ENCODE results near the gene SMC2.

The SMC2 gene

DNA sequence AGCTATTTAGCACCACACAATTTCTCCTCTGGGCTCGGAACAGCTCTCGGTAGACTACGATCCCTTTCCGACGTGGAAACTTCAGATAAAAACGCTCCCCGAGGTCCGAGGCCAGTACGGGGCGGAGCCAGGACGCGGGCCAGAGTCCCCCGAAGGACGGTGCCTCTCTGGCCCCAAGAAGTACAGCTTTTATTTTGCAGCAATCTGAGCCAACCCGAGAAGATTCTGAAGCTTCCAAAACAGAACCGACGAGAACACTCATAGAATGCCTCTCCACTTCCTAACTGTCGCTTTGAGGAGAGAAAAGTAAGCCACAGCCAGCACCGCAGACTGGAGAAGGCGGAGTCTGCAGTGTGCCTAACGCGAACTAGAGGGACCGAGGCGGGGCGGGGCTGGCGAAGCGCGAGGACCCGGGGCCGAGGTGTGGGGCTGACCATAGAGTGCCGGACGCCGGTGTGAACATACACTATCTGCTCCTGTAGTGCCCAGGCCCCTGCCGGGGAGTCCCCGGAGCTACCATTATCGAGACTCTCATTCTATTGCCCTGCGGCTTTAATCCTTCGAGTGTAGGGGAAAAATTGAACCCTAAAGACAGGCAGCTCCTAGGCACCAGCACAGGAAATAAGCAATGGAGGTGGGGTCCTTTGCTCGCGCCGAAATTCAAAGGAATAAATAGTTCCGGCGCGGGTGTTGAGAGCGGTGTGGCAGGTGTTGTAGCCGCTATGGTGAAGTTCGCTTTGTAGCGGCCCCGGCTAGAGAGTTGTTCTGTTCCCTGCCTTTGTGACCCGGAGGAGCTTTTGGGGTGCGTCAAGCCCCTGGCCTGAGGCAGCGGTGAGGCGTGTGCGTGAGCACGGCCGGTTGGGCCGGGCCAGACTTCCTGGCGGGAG is at the start of gene SMC2:
Gene SMC2 (plus strand): TSS at position 663 of the 887 bp plus-strand sequence. CDS start 1,076 bp downstream, outside the sequence.
- DNase-seq, result peak; percentile 95

DNA sequence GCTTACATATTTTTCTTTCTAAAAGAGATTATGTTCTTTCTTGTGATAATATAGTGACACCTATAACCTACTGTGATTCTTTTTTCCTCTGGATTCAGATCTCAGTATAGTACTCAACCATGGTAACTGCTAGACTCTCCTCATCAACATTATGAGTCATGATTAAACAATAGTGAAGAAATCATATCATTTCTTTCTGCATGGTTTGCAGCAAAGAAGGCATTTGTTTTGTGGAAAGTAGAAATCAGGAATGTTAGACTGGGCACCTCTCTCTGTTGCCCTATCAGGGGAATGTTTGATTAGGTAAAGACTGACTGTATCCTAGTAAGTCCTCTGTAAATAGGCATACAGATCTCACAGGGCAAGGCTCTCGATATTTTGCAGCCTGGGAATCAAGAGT is 25.6 kb upstream of the SMC2 start:
- no peak for DNase-seq

DNA sequence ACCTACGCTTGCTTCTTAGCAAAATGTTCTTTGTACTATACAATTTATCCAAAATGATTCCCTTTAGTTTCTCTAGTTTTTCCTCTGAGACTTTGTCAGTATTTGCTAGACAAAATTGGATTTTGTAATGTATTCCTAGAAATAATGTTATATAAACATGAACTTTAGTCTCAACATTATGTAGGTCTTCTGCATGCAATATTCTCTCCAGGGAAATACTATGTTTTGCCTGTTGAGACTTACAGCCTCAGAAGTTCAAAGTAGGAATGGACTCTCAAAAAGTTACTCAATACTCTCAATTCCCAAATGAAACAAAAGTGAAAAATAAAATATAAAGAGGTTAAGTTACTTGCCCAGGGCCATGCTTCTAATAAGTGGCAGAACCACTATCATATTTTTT is 24.8 kb upstream of the SMC2 start:
- DNase-seq, result no peak

DNA sequence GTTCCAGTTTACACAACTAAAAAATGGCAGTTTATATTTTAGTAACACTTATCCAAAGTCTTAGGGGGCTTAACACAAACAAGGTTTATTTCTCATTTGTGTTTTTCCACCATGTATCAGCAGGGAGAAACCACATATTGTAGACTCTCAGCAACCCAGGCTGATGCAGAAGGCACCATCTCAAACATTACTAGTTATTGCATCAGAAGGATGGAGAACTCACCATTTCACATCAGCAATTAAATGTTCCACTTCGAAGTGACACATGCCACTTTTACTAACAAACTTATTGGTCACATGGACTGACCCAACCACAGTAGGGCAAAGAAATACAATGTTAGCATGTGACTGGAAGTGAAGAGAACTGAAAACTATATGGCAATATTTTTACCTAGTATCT is 22.5 kb upstream of the SMC2 start:
- no peak for DNase-seq

DNA sequence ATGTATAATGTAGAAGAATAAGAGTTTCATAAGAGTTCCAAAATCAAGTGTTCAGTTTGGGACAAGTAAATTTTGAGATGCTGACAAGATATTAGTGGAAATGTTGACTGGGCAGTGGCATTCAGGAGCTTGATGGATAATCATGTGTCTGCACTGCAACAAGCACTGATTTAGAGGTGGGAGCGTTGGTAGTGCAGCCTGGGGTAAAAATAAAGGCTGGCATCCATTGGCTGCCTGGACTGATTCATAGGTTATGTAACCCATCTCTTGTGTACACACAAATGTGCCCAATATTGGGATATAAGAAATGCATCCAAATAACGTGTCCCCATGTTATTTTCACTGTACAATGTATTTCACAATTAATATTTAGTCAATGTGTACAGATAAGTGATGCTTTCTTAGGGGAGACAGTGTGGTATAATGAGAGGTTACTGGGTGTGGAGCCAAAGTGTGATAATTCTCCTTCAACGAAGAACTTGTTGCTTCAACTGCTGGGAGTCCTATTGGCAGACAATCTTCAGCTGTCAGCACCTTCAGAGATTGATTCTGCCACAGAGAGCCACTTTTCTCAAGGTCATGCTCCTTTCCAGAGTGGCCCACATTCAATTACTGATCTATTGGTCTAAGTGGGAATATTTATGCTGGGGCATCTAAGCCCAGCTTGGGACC is 20.9 kb upstream of the SMC2 start:
- DNase-seq, result no peak

DNA sequence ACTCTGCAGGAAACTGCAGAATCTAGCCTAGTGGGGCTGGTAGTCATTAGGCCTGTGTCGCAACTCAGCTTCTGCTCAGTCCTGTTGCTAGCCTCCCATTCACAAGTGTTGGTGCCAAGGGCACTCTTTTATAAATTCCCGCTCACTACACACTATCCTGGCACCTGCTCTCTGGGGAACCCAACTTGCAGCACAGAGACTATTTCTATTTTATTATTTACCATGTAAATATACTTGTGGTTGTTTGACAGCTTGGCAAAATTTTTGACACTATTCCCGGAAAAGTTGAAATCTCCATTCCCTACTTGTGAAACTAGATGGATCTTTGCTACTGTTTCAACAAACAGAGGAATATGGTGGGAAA is 20.4 kb upstream of the SMC2 start:
- no peak for DNase-seq

DNA sequence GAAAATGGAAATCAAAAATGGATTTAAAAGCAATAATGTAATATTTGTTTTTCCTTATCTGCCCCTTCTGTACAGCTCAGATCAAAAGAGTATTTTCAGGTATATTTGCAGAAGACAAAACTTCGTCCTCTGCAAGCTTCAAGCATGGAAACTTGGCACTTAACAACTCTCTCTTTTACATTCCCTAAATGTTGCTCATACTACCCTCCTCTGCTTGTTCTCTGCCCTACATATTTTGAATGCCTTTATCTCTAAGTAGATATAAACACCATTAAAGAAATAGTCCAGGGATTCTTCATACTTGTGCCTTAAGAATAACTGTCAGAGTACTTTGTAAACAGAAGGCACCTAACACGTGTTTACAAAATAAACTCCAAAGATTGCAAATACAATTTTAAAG is 19.2 kb upstream of the SMC2 start:
- DNase-seq, result no peak

DNA sequence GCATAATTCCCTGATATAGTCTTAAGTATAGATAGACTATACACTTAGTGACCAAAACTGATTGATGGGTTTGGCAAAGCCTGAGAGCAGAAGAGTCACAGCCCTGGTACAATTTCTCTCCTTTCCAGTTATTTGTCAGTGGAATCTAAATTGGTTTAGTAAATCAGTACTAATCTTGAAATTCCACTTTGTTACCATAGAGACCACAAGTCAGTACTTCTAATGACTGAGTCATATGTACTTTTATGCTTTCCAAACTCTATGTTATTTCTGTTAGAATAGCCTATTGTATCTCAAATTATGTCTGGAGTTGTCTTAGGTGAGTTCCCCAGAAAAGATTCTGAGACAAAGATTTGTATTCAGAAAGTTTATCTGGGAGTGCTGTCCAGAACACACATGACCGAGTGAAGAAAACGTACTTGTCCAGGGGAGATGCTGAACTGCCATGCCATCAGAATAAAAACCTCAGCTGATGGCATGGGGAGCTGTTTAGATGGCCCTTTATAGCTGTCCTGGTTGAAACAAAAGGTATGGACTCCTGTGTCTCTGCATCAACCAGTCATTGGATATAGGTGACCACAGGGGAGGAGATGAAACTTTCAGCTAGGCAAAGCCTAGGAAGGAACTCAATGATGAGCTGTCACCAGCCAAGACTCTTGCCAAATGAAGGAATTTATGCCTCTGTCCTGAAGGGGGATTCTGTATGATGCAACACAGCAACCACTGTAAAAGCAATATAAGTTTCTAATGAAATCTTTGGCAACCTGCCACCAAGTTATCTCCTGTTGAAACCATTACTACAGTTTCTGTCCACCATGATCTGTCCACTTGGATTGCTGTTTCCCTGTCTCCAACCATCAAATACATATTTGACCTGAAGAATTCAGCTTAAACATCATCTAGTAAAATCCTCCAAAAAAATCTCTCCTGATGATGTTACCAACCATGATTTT is 18.0 kb upstream of the SMC2 start:
- DNase-seq, result no peak

DNA sequence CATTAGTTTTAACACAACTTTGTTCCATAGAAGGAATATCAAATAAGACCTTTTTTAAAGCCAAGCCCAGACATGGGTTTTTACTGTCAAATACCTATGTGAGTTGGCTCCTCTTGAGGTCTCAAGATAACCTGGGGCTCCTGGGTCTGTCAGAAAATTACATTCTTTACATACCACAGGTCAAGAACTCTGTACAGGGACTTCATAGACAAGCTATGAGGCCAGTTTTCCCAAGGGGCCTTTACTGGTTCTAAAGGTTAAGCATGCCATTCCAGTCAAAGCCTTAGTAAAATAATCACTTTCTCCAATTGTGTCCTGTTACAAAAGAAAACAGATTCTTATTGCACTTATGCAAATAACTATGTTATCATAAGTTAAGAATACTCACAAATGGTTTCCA is 15.5 kb upstream of the SMC2 start:
- no peak for DNase-seq

DNA sequence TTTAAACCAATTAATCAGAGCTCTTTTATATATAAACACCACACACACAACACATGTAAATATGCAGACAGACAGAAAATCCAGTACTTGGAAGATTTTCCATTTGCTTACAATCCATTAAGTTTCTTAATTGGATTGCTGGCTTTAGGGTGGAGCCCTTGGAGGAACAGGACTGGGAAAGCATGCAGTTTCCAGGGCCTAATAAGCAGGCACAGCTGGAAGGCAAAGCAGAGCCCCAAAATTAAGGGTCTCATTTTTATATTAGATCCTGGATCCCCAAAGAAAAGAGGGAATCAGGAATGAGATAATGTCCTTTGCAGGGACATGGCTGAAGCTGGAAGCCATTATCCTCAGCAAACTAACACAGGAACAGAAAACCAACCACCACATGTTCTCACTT is 13.1 kb upstream of the SMC2 start:
- no peak for DNase-seq

DNA sequence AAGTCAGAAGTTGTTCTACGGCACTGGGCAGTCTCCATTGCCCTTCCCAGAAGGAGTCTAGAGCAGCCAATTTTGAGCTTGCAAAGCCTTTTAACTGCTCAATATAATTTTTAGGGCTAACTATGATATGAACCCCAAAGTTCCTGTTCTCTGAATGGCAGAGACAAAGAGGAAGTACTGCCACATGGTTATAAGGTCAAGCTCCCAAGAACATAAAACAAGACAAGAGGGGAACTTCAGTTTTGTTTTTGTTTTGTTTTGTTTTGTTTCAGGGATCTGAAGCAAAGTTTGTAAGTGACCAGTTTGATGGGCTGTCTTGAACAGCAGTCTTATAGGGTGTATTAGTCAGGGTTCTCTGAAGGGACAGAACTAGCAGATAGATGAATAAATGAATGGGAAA is 11.9 kb upstream of the SMC2 start:
- DNase-seq, result no peak

DNA sequence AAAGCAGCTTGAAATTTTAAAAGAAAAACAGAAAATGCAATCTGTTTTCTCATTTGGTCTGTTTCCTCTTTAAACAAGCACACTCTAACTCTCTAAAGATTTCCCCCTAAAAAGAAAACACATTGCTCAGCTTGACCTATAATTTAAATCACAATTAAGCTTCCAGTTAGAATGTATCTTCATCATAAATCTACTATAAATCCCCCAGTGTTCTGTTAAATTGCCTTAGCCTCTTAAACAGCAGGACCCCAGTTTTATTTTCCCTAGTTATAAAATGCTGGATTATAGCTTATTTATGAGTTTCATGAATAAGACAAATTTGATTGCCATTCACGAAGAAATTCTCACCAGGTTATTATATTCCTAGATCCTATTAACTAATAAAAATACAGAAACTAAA is 8.6 kb upstream of the SMC2 start:
- no peak for DNase-seq

DNA sequence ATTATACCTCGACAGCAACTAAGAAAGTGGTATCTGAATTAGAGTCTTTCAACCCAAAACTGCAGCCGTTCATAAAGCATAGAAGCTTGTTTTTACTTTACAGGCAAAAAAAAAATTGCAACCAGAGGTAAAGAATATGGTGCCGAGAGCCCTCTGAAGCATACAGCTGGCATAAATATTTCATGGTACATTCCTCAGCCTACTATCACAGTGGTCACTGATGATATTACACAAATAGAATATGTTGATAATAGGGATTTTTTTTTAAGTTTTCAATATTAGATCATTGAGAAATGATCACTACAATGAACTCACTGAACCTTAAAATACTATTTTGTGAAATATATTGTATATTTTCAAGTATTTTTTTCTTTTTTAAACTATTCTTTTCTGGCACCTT is 6.2 kb upstream of the SMC2 start:
- DNase-seq, result no peak

DNA sequence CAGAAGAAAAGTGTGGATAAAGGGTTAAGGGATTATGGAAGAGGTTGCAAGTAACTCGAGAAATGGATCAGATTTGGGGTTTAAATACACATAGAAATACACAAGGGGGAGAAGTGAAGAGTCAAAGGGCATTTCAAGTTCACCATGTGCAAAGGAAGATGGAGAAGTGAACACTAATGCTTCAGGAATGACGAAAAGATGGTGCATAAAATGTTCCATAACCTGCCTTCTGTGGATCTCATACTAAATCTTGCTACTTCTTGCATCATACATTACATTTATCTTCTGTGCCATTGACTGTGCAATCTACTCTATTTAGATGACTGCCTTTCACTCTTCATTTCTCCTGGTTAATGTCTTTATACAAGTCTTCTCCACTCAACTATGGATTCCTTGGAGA is 5.7 kb upstream of the SMC2 start:
- DNase-seq, result no peak

DNA sequence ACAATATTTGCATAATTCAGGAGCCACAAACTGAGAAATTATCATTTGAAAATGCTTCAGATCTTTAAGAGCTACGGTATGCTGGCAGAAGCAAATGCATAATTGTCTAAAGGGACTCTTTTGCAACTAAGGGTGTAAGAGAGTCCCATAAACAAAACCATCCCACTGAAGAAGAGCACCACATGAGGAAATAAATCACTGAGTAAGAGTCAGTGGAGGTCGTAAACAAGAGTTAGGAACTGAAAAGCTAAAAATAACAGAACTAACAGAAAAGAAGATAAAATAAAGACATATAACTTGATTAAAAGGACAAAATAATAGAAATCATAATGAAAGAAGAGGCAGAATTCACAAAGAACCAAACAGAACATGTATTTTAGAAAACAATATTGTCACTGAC is 3.5 kb upstream of the SMC2 start:
- no peak for DNase-seq

DNA sequence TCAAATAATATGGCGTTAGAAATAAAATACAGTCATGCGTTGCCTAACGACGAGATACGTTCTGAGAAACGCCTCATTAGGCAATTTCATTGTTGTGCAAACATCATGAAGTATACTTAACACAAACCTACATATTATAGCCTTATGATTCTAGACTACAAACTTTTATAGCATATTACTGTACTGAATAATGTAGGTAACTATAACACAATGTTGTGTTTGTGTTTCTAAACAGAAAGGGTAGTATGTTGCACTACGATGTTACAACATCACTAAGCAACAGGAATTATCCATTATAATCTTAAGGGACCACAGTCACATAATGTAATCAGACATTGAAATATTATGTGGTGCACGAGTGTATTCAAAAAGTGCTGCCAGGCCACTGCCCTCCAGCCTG is 3.0 kb upstream of the SMC2 start:
- peak; percentile 65 for DNase-seq

DNA sequence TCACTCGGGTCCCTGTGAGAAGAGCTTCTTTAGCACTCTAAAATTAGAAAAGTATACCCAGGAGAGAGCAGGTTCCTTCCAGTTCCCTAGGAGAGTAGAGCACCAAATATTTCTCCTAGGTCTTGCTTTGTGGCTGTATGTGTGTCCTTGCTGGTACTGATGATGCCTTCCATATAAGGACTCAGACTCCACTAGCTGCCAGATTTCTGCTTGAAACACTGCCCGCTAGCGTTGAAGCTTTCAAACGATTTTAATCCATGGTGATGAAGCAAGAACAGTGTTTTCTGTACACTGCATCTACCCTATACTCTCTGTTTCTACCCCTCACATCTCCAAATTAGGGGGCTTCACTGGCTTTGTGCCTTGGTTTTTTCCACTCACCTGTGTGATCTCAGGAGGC is 2.4 kb upstream of the SMC2 start:
- peak; percentile 85 for DNase-seq

DNA sequence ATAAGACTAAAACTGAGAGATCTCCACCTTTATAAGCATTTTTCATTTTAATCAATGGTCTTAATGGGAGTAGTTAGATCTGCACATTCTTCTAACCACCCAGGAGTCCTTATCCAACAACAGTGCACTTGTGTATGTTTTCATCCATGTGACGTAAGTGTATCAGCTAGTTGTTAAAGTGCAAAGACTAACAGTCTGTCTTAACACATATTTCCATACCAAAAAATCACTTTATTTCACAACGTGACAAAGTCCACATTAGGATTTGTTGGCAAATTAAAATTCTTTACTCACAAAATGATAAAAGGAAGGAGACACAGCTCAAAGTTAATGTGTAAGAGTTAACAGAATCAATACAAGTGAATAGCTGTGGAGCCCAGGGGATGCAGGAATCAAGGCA is 1.9 kb upstream of the SMC2 start:
- no peak for DNase-seq

DNA sequence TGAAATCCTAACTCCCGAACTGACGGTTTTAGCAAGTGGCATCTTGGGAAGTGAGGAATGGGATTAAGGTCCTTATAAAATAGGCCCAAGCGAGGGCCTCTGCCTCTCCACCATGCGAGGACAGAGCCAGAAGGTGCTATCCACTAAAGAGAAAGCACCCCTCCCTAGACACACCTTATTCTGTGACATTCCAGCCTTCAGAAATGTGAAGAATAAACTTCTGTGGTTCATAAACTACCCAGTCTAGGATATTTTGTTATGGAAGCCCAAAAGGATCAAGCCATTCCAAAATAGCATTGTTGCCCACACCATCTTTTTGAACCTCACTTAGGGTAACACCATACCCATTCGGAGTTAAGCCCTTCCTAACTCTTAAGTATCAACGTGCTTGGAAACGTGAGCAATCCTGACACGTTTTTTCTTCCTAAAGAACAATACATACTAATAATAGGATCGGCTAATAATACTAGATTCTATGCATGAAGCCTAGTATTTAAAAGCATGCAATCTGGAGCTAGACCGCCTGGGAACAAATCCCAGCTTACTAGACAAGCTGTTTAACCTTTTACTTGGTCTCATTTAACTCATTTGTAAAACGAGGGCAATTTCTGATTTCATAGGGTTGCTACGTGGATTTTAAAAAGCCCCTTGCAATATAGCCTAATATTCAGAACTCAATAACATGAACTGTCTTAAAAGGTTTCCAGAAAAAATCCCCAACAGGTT is 1.1 kb upstream of the SMC2 start:
- DNase-seq, result no peak

DNA sequence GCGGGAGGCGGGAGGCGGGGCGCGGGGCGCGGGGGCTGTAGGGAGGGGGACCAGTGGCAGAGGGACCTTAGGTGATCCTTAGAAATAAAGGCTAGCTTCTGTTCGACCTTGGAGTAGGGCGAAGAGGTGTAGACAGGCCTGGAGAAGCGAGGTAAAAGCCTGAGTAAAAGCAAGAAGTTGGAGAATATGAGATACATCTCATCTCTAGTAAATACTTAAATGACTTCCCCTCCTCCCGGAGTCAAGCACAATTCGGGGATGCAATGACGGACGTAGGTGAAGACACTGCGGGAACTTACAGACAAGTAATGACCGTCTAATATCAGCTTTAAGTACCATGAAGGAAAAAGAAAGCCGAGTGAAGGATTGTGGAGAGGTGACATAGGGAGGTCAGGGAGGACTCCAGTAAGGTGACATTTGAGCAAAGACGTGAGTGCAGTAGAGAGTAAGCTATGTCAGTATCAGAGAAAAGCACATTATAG is 466 bp downstream of the SMC2 start:
- DNase-seq, result peak; percentile 69

DNA sequence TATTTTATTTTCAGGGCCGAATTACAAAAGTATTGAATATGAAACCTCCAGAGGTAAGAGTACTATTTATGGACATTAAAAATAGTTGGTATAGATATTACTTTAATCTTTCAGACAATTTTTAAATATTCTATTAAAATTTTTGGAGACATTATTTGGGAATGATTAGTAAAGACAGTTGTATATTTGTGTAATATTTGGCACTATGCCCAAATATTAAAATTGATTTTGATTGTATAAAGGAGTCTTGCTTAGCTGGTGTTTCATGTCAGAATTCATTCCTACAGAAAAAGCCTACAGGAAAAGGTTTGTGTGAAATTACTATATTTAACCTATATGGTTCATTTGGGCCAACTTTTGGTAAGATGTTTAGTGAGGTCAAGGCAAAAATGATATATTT is 5.5 kb downstream of the SMC2 start:
- no peak for DNase-seq

DNA sequence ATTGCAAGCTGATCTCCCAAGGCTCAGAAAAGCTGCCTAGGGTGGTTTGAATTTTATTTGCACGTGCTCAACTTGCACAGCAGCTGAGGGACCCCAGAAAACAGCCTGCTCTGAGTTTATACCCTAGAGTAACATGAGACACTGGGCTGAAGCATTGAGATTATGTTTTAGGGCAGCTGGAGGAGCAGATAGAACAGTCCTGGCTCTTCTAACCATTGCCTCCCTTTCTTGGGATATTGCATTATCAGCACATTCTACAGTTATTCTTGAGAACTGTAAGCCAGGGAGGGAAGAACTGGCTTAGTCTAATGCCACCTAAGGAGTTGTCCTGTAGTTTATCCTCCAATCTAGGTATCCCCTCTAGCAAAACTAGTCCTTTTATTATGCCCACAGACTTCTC is 10.3 kb downstream of the SMC2 start:
- DNase-seq, result no peak

DNA sequence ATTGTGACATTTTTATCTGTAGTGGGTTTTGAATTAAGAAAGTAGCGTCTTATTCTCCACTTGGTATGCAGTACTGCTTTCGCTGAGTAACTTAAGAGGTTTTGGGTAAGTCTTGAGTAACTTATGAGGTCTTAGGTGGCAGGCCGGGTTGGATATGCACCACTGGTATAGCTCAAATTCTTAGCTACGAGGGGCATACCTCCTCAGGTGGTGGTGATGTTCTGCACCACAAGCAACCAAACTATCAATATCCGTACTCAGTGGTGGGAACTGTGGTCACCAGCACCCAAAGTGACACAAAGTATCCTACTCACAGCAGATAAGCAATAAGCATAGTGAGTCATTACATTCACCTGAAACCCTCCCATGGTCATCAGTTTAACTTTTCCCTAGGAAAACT is 13.7 kb downstream of the SMC2 start:
- DNase-seq, result no peak
